MG63 (cell line): ENCODE measurements around the gene MPEG1. TPM values are rescaled to one million over a fixed set of nuclear protein-coding genes. Genes with fewer than 3 reads are reported as not detected.
A peak's percentile ranks its signal among the peaks of the same experiment; 100 is the strongest.

ENCODE experiments used
- DNase-seq: peaks from one replicate; pipeline ENCODE4 v3.0.0-alpha.2; 2020
- H3K27me3 ChIP-seq: fragments of 250-450 bp; sonication (Bioruptor Pico); 2 replicates; pipeline ENCODE4 v1.5.1; 2020; ENCODE audit warnings: mild to moderate bottlenecking, moderate library complexity
- H3K36me3 ChIP-seq: fragments of 250-450 bp; sonication (Bioruptor Pico); 2 replicates; pipeline ENCODE4 v1.5.1; 2020; ENCODE audit warnings: mild to moderate bottlenecking, moderate library complexity
- H3K4me3 ChIP-seq: fragments of 250-450 bp; sonication (Bioruptor Pico); 2 replicates; pipeline ENCODE4 v1.5.1; 2020; ENCODE audit warnings: mild to moderate bottlenecking, moderate library complexity
- H3K9me3 ChIP-seq: fragments of 250-450 bp; sonication (Bioruptor Pico); 2 replicates; pipeline ENCODE4 v1.5.1; 2020; ENCODE audit warnings: mild to moderate bottlenecking, moderate library complexity
- total RNA-seq: library from RNA; depleted of rRNA; stranded (reverse); fragments of >200 nt; shearing (Covaris generic); gene quantifications from 2 replicates; pipeline ENCODE4 v1.2.3, GENCODE V29; 2014; ENCODE audit warnings: low replicate concordance

Gene MPEG1
- total RNA-seq, 1 experiment from 2014 or later: not detected

DNA sequence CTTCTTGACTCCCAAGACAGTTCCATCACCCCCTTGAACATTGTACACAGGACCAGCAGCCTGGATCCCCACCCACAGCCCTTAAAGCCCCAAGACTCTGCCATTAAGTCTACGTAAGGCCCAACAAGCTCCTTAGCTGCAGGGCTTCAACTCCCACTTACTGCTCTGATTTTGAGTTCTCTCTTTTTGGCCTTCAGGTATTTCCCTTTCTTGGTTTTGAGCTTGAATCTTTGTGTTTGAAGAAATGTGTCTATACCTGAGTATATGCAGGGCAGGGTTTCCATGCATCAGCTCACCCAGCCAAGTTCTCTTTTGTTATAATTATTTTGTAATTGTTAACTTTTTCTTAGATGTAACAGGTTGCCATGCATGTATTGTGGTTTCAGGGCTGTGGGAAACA, 10.4 kb upstream of the MPEG1 start:
- Histone ChIP-seq H3K36me3 (no peaks in the 10 kb centered on the region), H3K4me3 (no peak overlapping the region), H3K9me3 (no peaks in the 10 kb centered on the region), H3K27me3 (no peaks in the 10 kb centered on the region)
- no peak for DNase-seq

DNA sequence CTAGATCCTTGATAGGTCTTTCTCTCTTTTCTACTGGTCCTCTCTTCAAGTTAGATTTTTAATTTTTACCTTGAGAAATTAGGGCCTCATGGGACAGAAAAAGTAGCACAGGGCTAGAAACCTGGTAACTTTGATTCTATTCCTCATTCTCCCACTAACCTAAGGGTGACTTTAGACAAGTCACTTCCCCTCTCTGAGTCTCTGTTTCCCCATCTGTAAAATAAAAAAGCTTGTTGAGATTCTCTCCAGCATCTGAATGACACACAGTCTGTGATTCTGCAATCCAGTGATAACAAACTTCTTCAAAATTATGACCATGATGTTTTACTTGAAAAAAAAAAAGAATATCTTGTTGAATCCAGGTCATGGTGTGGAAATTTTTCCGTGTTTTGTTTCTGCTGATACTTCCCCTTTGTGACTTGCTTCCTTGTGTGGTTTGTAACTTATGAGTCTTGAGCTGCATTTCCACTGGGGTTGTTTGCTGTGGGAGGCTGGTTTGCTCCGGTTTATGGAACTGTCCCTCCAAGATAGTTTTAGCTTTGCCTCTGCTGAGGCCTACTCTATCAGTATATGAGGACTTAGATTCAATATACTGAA, 9.8 kb upstream of the MPEG1 start:
- Histone ChIP-seq H3K4me3 (no peak overlapping the region), H3K36me3 (no peaks in the 10 kb centered on the region), H3K27me3 (no peaks in the 10 kb centered on the region), H3K9me3 (no peaks in the 10 kb centered on the region)
- no peak for DNase-seq

DNA sequence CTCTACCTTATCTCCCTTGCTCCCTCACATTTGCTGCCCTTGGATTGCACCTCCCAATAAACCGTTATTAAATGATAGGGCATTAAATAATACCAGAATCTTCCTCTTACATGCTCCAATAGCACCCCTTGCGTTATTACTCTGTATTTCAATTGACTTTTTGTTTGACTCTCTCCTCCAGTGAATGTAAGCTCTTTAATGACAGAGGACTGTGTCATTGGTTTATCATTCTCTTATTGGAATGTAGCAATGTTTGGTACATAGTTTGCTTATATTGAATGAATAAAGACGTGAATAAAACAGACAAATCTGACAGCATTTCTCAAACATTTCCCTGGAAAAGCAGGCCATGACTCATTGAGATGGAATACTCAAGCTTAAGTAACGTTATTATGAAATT, 8.7 kb upstream of the MPEG1 start:
- Histone ChIP-seq H3K36me3 (no peaks in the 10 kb centered on the region), H3K4me3 (no peak overlapping the region), H3K27me3 (no peaks in the 10 kb centered on the region), H3K9me3 (no peaks in the 10 kb centered on the region)
- DNase-seq: peak; percentile 20

DNA sequence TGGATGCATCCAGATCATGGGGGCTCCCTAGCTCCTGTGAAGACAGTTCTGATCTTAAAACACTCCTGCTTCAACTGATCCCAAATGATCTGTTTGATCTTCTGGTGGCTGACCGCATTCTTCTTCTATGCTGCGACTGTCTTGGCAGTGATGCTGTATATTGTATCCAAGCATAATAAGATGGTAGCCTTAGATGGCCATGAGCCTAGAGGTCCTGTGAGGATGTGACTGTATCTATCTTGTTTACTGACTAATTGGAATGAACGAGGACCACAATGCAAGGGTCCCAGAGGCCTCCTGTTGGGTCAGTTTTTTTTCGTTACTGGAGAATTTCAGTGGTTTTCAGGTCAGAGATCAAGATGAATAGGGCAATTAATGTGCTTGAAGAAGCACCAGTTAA, 7.1 kb upstream of the MPEG1 start:
- Histone ChIP-seq H3K36me3 (no peaks in the 10 kb centered on the region), H3K9me3 (no peaks in the 10 kb centered on the region), H3K4me3 (no peak overlapping the region), H3K27me3 (no peaks in the 10 kb centered on the region)
- peak; percentile 73 for DNase-seq

DNA sequence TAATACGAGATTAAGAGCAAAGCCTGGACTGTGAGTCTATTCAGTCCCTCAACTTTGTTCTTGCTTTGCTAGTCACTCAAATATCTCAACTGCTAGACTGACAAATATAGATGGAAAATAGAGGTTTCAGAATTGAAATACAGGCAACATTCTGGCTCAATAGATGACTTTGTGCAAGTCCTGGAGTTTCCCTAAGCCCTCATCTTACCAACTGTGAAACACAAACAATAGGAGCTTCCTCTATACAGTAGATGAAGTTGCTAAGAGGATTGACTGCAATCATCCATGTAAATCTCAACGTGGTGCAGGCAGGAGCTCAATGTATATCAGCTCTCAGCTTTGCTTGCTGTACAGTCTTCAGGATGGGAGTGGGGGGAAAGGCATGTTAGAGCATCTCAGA, 6.2 kb upstream of the MPEG1 start:
- Histone ChIP-seq H3K27me3 (no peaks in the 10 kb centered on the region), H3K4me3 (no peak overlapping the region), H3K9me3 (no peaks in the 10 kb centered on the region), H3K36me3 (no peaks in the 10 kb centered on the region)
- no peak for DNase-seq

DNA sequence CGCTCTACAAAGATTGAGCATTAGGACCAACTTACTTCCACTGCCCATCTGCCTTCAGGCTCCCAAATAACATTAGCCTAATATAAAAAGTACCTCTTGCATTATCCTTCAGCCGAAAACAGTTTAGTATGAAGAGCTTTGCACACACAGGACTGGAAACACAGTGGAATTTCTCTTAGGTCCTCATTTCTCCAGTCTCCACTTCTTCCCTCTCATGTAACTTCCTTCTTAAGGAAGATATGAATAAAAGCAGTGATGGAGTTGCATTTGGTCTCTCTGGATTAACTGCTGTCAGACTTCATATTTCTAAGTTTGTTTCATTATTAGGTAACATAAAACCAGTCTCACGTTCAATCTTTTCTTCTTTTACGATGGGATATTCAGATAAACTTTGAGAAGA, 5.6 kb upstream of the MPEG1 start:
- no peak for DNase-seq
- no peaks in the 10 kb centered on the region for H3K9me3 ChIP-seq
- no peaks in the 10 kb centered on the region for H3K27me3 ChIP-seq
- H3K4me3 ChIP-seq: no peak overlapping the region
- H3K36me3 ChIP-seq: no peaks in the 10 kb centered on the region

DNA sequence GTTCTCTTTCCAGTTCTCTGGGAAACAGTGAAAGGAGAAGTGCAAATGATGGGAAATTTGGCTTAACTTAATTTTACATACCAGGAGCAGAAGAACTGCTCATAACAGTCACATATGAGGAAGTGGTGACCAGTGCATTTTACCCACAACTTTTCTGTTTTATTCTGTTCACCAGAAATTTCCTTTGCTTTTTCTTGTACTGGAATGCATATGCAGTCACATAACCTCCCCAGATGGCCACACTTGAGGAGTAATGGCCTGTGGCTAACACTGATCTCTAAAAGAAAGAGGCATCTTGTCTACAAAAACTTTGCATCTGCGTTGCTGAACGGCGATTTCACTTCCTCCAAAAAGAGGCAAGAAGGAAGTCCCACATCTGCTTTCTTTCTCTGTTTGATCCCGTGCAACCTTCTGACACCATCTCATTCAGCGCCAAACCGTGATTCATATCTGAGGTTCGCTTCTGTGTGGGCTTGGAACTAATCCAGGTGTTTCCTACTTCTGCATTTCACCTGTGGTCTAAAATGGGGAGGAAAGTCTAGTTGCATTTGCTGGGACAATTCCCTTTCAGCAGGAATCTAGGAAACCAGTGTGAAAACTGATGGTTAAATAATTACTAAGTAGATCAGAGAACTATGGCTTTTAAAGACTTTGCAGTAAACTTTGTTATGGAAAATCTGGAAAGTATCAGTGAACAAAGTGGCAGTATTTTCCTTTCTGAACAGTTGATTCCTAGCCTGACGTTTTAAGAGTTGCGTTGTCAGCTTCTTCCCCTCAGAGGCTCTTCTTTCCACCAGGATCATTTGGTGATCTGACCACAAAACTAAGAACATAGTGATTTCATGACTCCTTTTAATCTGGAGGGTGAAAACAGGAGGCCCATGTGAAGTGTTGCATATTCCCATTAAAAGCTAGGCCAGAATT, 4.2 kb upstream of the MPEG1 start:
- no peak overlapping the region for H3K4me3 ChIP-seq
- H3K9me3 ChIP-seq: no peaks in the 10 kb centered on the region
- H3K36me3 ChIP-seq: no peaks in the 10 kb centered on the region
- DNase-seq: peak; percentile 68
- no peaks in the 10 kb centered on the region for H3K27me3 ChIP-seq

DNA sequence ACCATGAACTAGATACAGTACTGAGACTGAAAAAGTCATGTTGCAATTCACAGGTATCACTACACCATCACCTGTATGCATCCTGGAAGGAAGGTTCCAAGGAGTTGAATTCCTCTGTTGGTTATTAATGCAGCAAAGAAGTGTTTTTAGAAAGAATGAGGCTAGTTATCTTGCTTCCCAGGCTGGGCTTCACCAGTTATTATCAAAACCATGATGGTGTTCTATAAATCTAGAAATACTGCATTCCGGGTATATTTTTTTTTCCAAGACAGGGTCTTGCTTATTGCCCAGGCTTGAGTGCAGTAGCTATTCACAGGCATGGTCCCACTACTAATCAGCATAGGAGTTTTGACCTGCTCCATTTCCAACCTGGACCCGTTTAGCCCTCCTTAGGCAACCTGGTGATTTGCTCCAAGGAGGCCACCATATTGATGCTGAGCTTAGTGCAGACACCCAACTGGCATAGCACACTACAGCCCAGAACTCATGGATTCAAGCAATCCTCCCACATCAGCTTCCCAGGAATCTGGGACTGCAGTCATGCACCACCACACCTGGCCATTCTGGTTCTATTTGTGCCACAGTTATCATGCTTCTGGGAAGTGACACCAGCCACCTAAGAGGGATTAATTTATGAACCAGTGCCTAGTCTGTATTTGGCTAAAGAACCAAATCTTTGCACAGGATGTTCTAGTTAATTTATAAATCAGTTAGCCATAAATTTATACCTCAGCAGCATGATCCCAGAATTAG, 1.6 kb upstream of the MPEG1 start:
- no peak for DNase-seq
- H3K36me3 ChIP-seq: peaks cover 3% of the 10 kb centered on the region
- no peaks in the 10 kb centered on the region for H3K27me3 ChIP-seq
- H3K9me3 ChIP-seq: no peaks in the 10 kb centered on the region
- no peak overlapping the region for H3K4me3 ChIP-seq

DNA sequence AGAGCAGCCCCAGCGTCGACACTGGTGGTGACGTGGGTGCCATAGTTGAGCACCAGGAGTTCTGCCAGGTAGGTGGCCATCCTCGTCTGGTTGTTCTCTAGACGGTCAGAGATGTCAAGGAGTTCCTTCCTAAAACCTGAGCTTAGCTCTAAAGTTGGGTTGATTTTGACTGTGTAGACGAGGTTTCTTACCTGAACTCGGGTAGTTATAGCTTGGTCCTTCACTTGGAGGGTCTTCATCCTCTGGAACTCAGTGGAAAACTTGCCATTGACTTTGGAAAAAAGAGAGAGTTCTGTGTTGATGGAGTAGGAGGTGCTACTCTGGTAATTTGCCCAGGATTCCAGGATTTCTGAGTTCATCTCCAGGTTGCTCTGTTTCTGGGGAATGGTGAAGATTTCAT, 505 bp downstream of the MPEG1 start:
- no peaks in the 10 kb centered on the region for H3K27me3 ChIP-seq
- DNase-seq: no peak
- H3K36me3 ChIP-seq: peaks cover 9% of the 10 kb centered on the region
- H3K9me3 ChIP-seq: no peaks in the 10 kb centered on the region
- no peak overlapping the region for H3K4me3 ChIP-seq

DNA sequence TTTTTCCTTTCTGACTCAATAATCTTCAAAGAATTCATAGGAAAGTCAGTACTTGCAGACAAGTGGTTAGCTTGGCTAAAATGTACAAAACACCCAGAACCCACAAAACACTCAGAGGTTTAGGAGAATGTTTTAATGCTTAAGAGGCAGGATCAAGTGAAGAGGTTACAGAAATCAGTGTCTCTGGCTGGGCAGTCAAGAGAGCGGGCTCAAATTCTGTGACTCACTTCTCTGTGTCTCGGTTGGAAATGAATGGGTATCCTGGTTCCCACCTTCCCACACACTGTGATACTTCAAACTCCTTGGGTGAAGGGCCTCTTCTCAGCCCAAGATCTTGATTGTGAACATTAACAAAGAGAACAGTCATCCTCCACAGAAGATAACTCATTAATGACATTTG, 3.8 kb downstream of the MPEG1 start:
- H3K4me3 ChIP-seq: no peak overlapping the region
- H3K27me3 ChIP-seq: no peaks in the 10 kb centered on the region
- no peaks in the 10 kb centered on the region for H3K9me3 ChIP-seq
- no peak for DNase-seq
- peaks cover 42% of the 10 kb centered on the region for H3K36me3 ChIP-seq

DNA sequence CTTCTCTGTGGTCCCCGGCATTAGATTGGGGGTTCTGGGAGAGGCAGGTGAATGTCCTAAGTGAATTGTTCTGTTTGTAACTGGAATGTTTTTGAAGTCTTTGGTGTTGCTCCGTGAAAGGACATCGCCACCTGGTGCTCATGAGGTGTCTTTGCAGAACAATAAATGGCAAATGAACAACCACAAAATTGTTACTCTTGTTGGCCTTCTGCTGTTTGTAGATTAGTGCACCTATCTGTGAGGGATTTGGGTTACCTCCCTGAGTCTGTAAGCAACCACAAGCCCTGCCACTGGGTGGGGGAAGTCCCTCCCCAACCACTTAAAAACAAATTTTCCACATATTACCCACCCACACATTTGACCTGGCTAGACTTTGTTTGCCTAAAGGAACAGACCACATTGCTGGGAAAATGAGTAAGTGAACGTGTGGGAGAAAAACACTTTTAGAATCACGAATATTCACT, 4.7 kb downstream of the MPEG1 start:
- no peaks in the 10 kb centered on the region for H3K27me3 ChIP-seq
- peaks cover 51% of the 10 kb centered on the region for H3K36me3 ChIP-seq
- peak; percentile 51 for DNase-seq
- no peak overlapping the region for H3K4me3 ChIP-seq
- H3K9me3 ChIP-seq: no peaks in the 10 kb centered on the region

DNA sequence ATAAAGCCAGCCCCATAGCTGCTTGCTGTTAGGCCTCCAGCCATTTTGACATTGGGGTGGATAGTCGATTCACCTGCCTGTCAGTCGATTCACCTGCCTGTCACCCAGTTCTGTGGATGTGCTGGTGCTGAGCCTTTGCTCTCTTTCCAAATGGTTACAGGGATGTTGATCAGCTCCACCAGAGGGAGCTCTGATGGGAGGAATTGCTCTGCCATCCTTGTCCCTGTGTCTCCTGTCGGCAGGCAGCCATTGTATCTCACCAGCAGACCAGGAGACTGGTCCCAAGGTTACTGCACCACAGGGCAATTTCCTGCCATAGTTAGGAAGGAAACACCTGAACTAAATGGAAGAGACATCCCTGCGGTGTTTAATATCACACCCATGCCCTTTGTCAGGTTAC, 6.1 kb downstream of the MPEG1 start:
- H3K9me3 ChIP-seq: no peaks in the 10 kb centered on the region
- H3K36me3 ChIP-seq: peaks cover 65% of the 10 kb centered on the region
- H3K4me3 ChIP-seq: no peak overlapping the region
- peak; percentile 28 for DNase-seq
- H3K27me3 ChIP-seq: no peaks in the 10 kb centered on the region

DNA sequence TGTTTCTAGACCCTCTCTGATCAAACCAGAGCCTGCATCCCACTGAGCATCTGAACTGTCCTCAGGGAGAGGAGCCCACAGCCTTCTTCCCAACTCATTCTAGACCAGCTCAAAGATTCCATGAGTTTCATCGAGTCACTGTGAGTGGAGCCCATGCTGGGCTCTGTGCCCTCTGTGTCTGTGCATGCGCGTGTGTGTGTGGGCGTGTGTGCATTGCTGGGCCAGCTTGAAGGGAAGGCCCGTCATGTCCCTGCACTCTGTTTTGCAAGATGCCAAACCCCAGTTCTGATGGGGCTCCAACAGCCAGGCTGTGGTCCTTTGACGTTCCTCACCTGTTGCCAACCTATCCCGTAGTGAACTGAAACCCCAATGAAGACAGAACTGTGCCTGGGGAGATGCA, 7.1 kb downstream of the MPEG1 start:
- Histone ChIP-seq H3K4me3 (no peak overlapping the region), H3K36me3 (peaks cover 75% of the 10 kb centered on the region)
- peak; percentile 25 for DNase-seq

DNA sequence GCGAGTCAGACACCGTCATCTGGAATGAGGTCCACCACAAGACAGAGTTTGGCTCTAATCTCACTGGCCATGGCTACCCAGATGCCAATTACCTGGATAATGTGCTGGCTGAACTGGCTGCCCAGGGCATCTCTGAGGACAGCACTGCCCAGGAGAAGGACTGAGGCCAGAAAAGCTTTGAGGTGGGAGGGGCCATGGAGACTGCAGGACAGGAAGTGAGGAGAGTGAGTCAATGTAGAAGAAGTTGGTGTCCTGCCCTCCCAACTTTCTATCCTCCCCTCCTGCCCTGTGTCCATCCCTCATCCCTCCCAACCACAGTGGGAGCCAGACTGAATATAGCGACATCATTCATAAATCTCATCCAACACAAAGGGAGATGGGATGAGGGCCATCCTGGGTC, 8.0 kb downstream of the MPEG1 start:
- H3K4me3 ChIP-seq: no peak overlapping the region
- DNase-seq: peak; percentile 86
- H3K9me3 ChIP-seq: no peaks in the 10 kb centered on the region
- no peaks in the 10 kb centered on the region for H3K27me3 ChIP-seq
- H3K36me3 ChIP-seq: peaks cover 81% of the 10 kb centered on the region

More for the DNA sequence above, 7.1 kb downstream of the MPEG1 start:
- Histone ChIP-seq H3K9me3 (no peaks in the 10 kb centered on the region), H3K27me3 (no peaks in the 10 kb centered on the region)

DNA sequence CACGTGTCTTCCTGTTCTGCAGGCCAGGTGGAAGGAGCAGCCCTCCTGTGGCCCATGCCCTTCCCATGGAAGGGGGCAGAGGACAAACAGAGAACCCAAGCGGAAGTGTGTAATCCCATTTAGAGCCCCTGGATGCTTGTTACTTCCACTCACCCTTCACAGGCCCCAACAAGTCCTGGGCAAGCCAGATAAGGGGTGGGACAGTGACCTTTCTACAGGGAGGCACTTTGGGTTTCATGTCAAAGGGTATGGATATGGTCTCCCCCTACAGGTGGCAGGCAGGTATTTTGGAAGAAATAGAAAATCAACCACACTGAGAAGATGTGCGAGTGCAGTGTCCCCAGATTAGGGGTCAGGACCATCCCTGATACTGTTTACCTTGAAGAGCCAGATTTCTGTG, 11.4 kb downstream of the MPEG1 start:
- Histone ChIP-seq H3K4me3 (no peak overlapping the region), H3K36me3 (peaks cover 100% of the 10 kb centered on the region), H3K9me3 (no peaks in the 10 kb centered on the region), H3K27me3 (no peaks in the 10 kb centered on the region)
- DNase-seq: no peak

DNA sequence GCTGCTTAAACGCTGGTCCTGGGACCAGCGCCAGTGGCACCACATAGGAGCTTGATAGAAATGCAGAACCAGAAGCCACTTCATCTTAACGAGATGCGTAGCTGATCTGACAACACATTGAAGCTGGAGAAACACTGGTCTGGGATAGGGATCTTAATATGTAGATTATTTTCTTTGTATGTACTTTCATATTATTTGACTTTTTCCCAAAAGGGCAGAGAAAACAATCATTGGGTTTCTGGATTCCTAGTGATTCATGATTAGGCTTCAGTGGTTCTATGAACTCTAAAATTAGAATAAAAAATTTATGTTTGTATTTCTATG, 12.3 kb downstream of the MPEG1 start:
- no peaks in the 10 kb centered on the region for H3K9me3 ChIP-seq
- no peak overlapping the region for H3K4me3 ChIP-seq
- no peaks in the 10 kb centered on the region for H3K27me3 ChIP-seq
- no peak for DNase-seq
- peaks cover 100% of the 10 kb centered on the region for H3K36me3 ChIP-seq
